K562 (cell line): Measurements from ENCODE around the gene NEUROG1. TPM values are rescaled to one million over a fixed set of nuclear protein-coding genes. Genes with fewer than 3 reads are reported as not detected.

Source experiments
- ATAC-seq: fragments of 200-7000 bp; cut with Tn5 transposase; 3 replicates; pipeline ENCODE4 v1.9.1; 2020; ENCODE audit warnings: moderate library complexity
- BruUV-seq: library from RNA; stranded (reverse); fragments of 400-500 nt; replicated peaks from 2 replicates; lab custom pipeline; 2021; lab: Mats Ljungman, UMichigan
- CTCF ChIA-PET: fragments of 300-600 bp; formaldehyde crosslinking; extraction: SDS; loops from one replicate; lab custom pipeline; 2021; ENCODE audit warnings: low intra/inter-chr PET ratio; lab: Yijun Ruan, JAX
- POLR2A ChIA-PET: fragments of 300-600, 350-650 bp; sonication (Branson Sonifier 250); formaldehyde crosslinking; extraction: SDS; loops from one replicate; lab custom pipeline; 2021; ENCODE audit warnings: antibody characterized with exemption, inconsistent platforms; lab: Yijun Ruan, JAX
- DNase-seq, 4 experiments: peaks; one replicate each; pipeline versions ENCODE4 v3.0.0 to v3.0.0-alpha.2; 2011 to 2018; ENCODE audit warnings: low spot score in 3 of 4, mixed read lengths in 3 of 4; ENCODE audit errors: extremely low read depth in 1 of 4
- FAIRE-seq: peaks from 2 replicates; lab custom pipeline; 2011; peaks lifted over from hg19 to GRCh38; lab: Jason Lieb, UNC
- H2AFZ ChIP-seq: 2 replicates; pipeline ENCODE4 v1.6.0; 2011; ENCODE audit warnings: low read depth, low read length, control low read depth, inconsistent platforms
- H3K27ac ChIP-seq: fragments of 200-600 bp; 3 replicates; pipeline ENCODE4 v1.8.0; 2011; ENCODE audit warnings: low read depth, mild to moderate bottlenecking, control low read depth, inconsistent platforms, low read length, moderate library complexity, mixed read lengths; ENCODE audit errors: extremely low read depth
- H3K27me3 ChIP-seq, 2 experiments: fragments of 300-600 bp in 1 of 2; 2 replicates in 1 of 2; 3 replicates in 1 of 2; pipeline versions ENCODE4 v1.6.0 to v1.8.0; 2011; ENCODE audit warnings: inconsistent platforms in 2 of 2, low read length in 2 of 2, mild to moderate bottlenecking in 1 of 2, mixed read lengths in 1 of 2, moderate library complexity in 1 of 2; ENCODE audit not compliant: control insufficient read depth in 2 of 2, insufficient read depth in 2 of 2
- H3K36me3 ChIP-seq: fragments of 300-600 bp; 3 replicates; pipeline ENCODE4 v1.8.0; 2011; ENCODE audit warnings: mild to moderate bottlenecking, low read length, inconsistent platforms; ENCODE audit not compliant: control insufficient read depth, insufficient read depth
- H3K4me1 ChIP-seq, 2 experiments: fragments of 200-600 bp in 1 of 2; replicated peaks in 1 of 2; 2 replicates in 1 of 2; 3 replicates in 1 of 2; pipeline versions ENCODE4 v1.5.1 to v1.8.0; 2011; ENCODE audit warnings: inconsistent platforms in 2 of 2, low read length in 2 of 2, mild to moderate bottlenecking in 1 of 2, mixed read lengths in 1 of 2, moderate library complexity in 1 of 2; ENCODE audit not compliant: control insufficient read depth in 2 of 2, insufficient read depth in 2 of 2
- H3K4me2 ChIP-seq: 2 replicates; pipeline ENCODE4 v1.6.1; 2011; ENCODE audit warnings: low read length, control low read depth, inconsistent platforms, mixed read lengths; ENCODE audit not compliant: insufficient read depth
- H3K4me3 ChIP-seq: fragments of 200-600 bp; sonication (generic), shearing (Covaris generic); 2 replicates; pipeline ENCODE4 v1.5.1; 2016; ENCODE audit warnings: control low read depth, inconsistent platforms
- H3K79me2 ChIP-seq: fragments of 200-600 bp; 3 replicates; pipeline ENCODE4 v1.8.0; 2011; ENCODE audit warnings: low read length, inconsistent platforms; ENCODE audit not compliant: control insufficient read depth, insufficient read depth
- H3K9ac ChIP-seq, 2 experiments: 2 replicates each; pipeline versions ENCODE4 v1.6.0 to v1.6.1; 2011; ENCODE audit warnings: low read depth in 2 of 2, low read length in 2 of 2, control low read depth in 1 of 2, inconsistent platforms in 1 of 2, mild to moderate bottlenecking in 1 of 2, mixed read lengths in 1 of 2; ENCODE audit not compliant: insufficient read depth in 1 of 2
- H3K9me1 ChIP-seq: one replicate; pipeline ENCODE4 v1.6.0; 2011; ENCODE audit warnings: inconsistent platforms, mild to moderate bottlenecking, low read length, moderate library complexity; ENCODE audit not compliant: control insufficient read depth, insufficient read depth
- H3K9me3 ChIP-seq: replicated peaks from 2 replicates; pipeline ENCODE4 v1.5.1; 2011; ENCODE audit warnings: low read depth, low read length, inconsistent platforms; ENCODE audit not compliant: control insufficient read depth, insufficient read depth
- H4K20me1 ChIP-seq: replicated peaks from 2 replicates; pipeline ENCODE4 v1.6.1; 2011; ENCODE audit warnings: low read length, inconsistent platforms, mixed read lengths; ENCODE audit not compliant: control insufficient read depth, insufficient read depth
- BRD9 ChIP-seq: fragments of 450-650 bp; IDR thresholded peaks from 2 replicates; pipeline ENCODE4 v1.6.1; 2018; ENCODE audit warnings: low read depth; ENCODE audit not compliant: partially characterized antibody
- GTF2F1 ChIP-seq: IDR thresholded peaks from 2 replicates; pipeline ENCODE4 v1.6.1; 2011; ENCODE audit warnings: low read depth, low read length, improper control_type of control experiment
- PHF8 ChIP-seq: fragments of 200-600 bp; sonication (generic); IDR thresholded peaks from 2 replicates; pipeline ENCODE4 v1.6.1; 2012; ENCODE audit warnings: mixed run types, mild to moderate bottlenecking, inconsistent platforms, low read length, moderate library complexity, borderline replicate concordance
- SETDB1 ChIP-seq: IDR thresholded peaks from one replicate; pipeline ENCODE4 v1.6.1; 2012; ENCODE audit warnings: low read length, control low read depth, inconsistent platforms
- ZNF518B ChIP-seq: fragments of 250-450 bp; sonication (Bioruptor Pico); IDR thresholded peaks from 2 replicates; pipeline ENCODE4 v1.5.0; 2021; ENCODE audit warnings: mild to moderate bottlenecking, moderate library complexity
- ZNF584 ChIP-seq: fragments of 200-800 bp; sonication (Bioruptor generic); IDR thresholded peaks from 2 replicates; pipeline ENCODE4 v1.6.1; 2016; ENCODE audit warnings: low read depth, mild to moderate bottlenecking, missing genetic modification characterization, missing compliant biosample characterization
- ZNF609 ChIP-seq: sonication (generic); formaldehyde crosslinking; IDR thresholded peaks from 2 replicates; pipeline ENCODE4 v1.8.1; 2023; ENCODE audit warnings: missing genetic modification reagents, mild to moderate bottlenecking, borderline replicate concordance
- WGBS: fragments of 100-300 bp; shearing (Covaris generic); methylation state at CpG from one replicate; pipeline ENCODE4 v1.1.6; 2016; ENCODE audit warnings: low coverage, mixed read lengths; ENCODE audit not compliant: insufficient coverage; ENCODE audit errors: missing lambda C conversion rate; 5-methylcytosine and 5-hydroxymethylcytosine counted together
- in situ Hi-C: fragments of 300-500 bp; cut with MboI; formaldehyde crosslinking; loops from 4 replicates; pipeline ENCODE4 v1.15.0; 2018; ENCODE audit warnings: inconsistent platforms, mixed read lengths
- intact Hi-C: fragments of 100-400 bp; cut with micrococcal nuclease; formaldehyde crosslinking; loops from 2 replicates; pipeline ENCODE4 v1.14.2; 2022
- polyA plus RNA-seq, 8 experiments: library from polyadenylated mRNA; depleted of rRNA in 4 of 8; stranded (reverse) in 5 of 8; unstranded in 3 of 8; fragments of >200 nt; fragmentation: Nextera tagmentation in 2 of 8; fragmentation: Illumina TruSeq in 1 of 8; extraction: Ambion mirVana in 2 of 8; extraction: Trizol in 1 of 8; gene quantifications; 2 replicates each; pipeline versions ENCODE4 v1.2.1 to v1.2.3, GENCODE V29; 2011 to 2014; ENCODE audit warnings: inconsistent platforms in 1 of 8, missing spikeins in 1 of 8
- total RNA-seq, 7 experiments: library from RNA; depleted of rRNA in 6 of 7; stranded (reverse); fragments of >200 nt in 6 of 7; fragmentation: Illumina TruSeq in 2 of 7; extraction: Trizol in 2 of 7; gene quantifications; 2 replicates each; pipeline versions ENCODE4 v1.2.1 to v1.2.3, GENCODE V29; 2011 to 2021; ENCODE audit warnings: low replicate concordance in 1 of 7
- TF ChIP-seq, protein P1 (sequence below): fragments of 450-650 bp; IDR thresholded peaks from 2 replicates; pipeline ENCODE4 v1.7.0; 2016; ENCODE audit warnings: borderline replicate concordance
- TF ChIP-seq, protein P2 (sequence below): fragments of 450-650 bp; IDR thresholded peaks from 2 replicates; pipeline ENCODE4 v1.6.1; 2018; ENCODE audit warnings: mild to moderate bottlenecking, low read depth; ENCODE audit not compliant: partially characterized antibody

Gene NEUROG1
- total and polyA plus RNA-seq, 9 of the 15 experiments (the other 6 are each of a cell fraction or from before 2014, with no cell fraction given): not detected

- H3K79me2 ChIP-seq: no peaks in the 10 kb centered on the region
- no peak overlapping the region for H3K4me2 ChIP-seq
- H3K27ac ChIP-seq: no peak overlapping the region
- ATAC-seq: no peak
- H3K27me3 ChIP-seq: peaks cover 0 to 3% of the 10 kb centered on the region in 2 experiments; a peak in 2 of 5 replicates
- no peak overlapping the region for H3K9ac ChIP-seq
- H3K36me3 ChIP-seq: no peaks in the 10 kb centered on the region
- ChIA-PET POLR2A (interaction anchor here (0.7 to 1.5 kb wide), 2 partner anchors 35 to 38 kb away, joined by 3 read pairs; no protein-coding TSS in a partner anchor), CTCF (interaction anchor here (0.7 to 2.2 kb wide), 4 partner anchors 13 to 103 kb away, joined by 3 to 12 read pairs (median 4); no protein-coding TSS in a partner anchor)
- no peak overlapping the region for H3K4me3 ChIP-seq
- 14% methylated on average over 6 of the region's 6 CpGs for WGBS
- no peak for FAIRE-seq
- H4K20me1 ChIP-seq: 0 out of 2 replicates have a peak, but pooled peaks cover 3% of the 10 kb centered on the region
- no peak for DNase-seq
- no peak overlapping the region for H2AFZ ChIP-seq
- in situ Hi-C loops: no loop called here
- intact Hi-C loops: loop anchor here (5.0 kb wide), 1 partner anchor 162 kb away; no protein-coding TSS in a partner anchor
- no peaks in the 10 kb centered on the region for H3K9me3 ChIP-seq
- peaks cover 7 to 10% of the 10 kb centered on the region in 2 experiments for H3K4me1 ChIP-seq
- BruUV-seq: no TSS peak
- H3K9me1 ChIP-seq: no peaks in the 10 kb centered on the region
- TF ChIP-seq ZNF584 (CRISPR knock-in tag): no peak
- no peak for TF ChIP-seq BRD9
- TF ChIP-seq PHF8: no peak
- TF ChIP-seq, protein P1, sequence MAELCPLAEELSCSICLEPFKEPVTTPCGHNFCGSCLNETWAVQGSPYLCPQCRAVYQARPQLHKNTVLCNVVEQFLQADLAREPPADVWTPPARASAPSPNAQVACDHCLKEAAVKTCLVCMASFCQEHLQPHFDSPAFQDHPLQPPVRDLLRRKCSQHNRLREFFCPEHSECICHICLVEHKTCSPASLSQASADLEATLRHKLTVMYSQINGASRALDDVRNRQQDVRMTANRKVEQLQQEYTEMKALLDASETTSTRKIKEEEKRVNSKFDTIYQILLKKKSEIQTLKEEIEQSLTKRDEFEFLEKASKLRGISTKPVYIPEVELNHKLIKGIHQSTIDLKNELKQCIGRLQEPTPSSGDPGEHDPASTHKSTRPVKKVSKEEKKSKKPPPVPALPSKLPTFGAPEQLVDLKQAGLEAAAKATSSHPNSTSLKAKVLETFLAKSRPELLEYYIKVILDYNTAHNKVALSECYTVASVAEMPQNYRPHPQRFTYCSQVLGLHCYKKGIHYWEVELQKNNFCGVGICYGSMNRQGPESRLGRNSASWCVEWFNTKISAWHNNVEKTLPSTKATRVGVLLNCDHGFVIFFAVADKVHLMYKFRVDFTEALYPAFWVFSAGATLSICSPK: no peak
- no peak for TF ChIP-seq ZNF609
- TF ChIP-seq SETDB1: no peak
- TF ChIP-seq GTF2F1: no peak
- TF ChIP-seq, protein P2, sequence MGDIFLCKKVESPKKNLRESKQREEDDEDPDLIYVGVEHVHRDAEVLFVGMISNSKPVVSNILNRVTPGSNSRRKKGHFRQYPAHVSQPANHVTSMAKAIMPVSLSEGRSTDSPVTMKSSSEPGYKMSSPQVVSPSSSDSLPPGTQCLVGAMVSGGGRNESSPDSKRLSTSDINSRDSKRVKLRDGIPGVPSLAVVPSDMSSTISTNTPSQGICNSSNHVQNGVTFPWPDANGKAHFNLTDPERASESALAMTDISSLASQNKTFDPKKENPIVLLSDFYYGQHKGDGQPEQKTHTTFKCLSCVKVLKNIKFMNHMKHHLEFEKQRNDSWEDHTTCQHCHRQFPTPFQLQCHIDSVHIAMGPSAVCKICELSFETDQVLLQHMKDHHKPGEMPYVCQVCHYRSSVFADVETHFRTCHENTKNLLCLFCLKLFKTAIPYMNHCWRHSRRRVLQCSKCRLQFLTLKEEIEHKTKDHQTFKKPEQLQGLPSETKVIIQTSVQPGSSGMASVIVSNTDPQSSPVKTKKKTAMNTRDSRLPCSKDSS: no peak
- no peak for TF ChIP-seq ZNF518B
These were observed 29.5 kb upstream of the NEUROG1 start for GRCh38 chr5:135565266-135565665.
